Measurements from ENCODE around the gene CAMTA1.

The CAMTA1 gene

DNA sequence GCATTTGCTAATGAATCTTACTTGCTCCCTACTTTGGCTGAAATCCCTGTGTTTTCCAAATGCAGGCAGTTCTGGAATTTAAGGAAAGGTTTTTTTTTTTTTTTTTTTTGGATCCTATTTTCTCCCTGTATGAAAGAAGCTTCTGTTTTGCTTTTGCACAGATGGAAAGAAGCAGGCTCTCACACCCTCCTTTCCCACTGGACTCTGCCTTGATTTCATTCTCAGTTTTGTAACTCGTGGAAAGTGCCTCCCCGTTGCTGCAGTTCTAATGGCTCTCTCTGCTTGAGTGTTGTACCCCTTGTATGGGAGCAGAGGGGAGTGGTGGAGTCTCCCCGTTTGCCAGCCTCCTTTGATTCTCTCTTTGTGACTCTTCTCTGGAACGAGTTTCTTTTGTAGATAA, 291.9 kb downstream of the CAMTA1 start:
- DNase-seq (ENCODE audit: low spot score): no peak

- DNase-seq (ENCODE audit: low spot score): no peak
These were observed 292.7 kb downstream of the CAMTA1 start for GRCh38 chr1:7077970-7078369.

GRCh38 chr1:7079637-7080036, 294.4 kb downstream of the CAMTA1 start:
- no peak for DNase-seq (ENCODE audit: low spot score)

GRCh38 chr1:7084232-7084894, 299.1 kb downstream of the CAMTA1 start:
- DNase-seq (ENCODE audit: low spot score): no peak

- DNase-seq (ENCODE audit: low spot score): no peak
These were observed 300.3 kb downstream of the CAMTA1 start for GRCh38 chr1:7085521-7085920.

DNA sequence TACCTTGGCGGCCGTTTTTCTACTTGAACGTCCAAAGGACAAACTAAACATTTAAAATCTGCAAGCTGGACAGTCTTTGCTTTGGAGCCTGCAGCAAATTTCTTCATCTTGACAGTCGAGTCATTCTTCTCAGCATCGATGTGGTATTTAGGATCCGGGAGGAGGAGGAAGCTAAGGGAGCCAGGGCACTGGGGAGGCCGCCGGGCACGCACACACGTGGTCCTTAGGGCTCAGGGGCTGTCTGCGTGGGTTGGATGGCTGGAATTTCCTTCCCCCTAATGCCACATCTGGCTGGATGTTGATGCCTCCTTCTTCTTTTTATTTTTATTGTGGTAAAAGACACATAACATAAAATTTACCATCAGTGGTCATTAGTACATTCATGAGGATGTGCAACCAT, 300.9 kb downstream of the CAMTA1 start:
- DNase-seq (ENCODE audit: low spot score): no peak

DNA sequence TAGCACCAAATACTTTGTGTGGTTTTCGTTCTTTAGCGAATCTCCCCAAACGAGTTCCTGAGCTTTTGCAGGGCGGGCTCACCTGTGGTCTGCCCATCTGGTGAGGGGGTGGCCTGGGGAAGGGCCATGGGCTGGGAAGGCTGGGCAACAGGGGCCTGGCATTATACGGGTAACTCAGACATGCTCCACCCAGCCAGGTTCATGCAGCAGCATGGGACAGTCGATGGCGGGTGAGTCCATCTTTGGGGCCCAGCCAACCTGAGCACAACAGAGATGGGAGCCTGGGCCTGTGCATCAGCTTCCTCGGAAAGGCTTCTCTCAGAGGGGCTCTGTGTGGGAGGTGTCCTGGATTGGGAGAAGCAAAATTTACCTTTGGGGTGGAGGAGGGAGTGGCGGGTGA, 302.6 kb downstream of the CAMTA1 start:
- DNase-seq (ENCODE audit: low spot score): no peak

- no peak for DNase-seq (ENCODE audit: low spot score)
These were observed 304.2 kb downstream of the CAMTA1 start for GRCh38 chr1:7089497-7089896.

DNA sequence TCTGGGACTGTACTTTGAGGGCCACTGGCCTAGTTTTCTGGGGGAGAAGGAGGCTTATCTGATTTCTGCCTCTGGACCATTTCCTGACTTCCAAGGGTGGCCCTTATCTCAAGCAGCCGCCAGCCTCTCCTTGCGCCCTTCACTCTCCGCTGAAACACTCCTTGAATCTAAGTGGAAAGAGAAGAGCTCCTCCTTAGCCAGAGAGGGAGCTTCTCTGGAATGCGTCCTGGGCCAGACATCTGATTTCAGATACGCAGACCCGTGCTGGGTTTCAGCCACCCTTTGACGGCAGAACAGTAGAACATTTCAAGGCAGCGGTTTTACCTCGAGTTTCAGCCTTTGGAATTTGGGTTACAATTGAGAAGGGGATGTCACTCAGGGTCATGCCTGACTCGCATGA, 308.0 kb downstream of the CAMTA1 start:
- DNase-seq (ENCODE audit: low spot score): no peak

DNA sequence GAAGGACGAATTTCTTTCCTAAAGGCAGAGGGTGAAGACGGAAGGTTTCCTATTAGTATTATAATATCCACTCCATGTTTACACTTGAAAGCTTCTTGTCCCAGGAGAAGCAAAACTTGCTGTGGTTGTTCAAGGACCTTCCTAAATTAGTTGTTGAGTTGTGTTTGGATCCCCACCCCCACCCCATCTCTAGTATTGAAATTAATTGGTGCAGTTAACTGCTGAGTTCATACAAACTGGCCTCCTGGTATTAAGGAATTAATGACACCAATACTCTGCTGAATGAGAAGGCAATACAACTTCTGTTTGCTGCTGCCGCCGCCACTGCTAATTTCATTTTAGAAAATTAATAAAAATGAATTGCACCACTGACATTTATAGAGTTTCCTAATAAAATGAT, 308.8 kb downstream of the CAMTA1 start:
- DNase-seq (ENCODE audit: low spot score): no peak

- no peak for DNase-seq (ENCODE audit: low spot score)
These were observed 309.3 kb downstream of the CAMTA1 start for GRCh38 chr1:7094509-7094908.

DNA sequence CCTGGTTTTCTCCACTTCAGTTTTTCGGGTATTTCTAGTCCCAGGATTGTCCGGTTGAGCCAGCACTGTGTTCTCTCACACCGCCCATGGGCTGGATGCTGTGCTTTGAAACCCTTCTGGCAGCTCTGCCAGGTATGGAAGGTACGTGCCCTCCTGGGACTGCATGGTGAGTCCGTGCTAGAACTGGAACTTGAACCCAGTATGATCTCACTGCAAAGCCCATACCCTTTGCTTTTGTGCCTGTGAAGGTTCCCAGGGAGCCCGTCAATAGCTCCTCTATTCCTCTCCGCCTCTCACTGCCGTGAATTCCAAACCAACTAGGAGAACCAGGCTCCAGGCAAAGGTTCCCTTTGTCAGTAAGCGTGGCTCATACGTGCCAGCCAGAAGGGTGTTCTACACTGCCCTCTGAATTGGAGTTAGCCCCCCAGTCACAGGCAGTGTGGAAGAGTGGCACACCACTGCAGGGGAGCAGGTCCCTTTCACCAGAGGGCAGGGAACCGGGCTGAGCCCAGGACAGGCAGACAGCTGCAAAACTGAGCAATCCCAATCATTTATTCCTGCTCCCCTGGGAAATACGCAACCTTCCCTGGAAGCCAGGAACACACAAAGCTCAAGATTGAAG, 310.2 kb downstream of the CAMTA1 start:
- no peak for DNase-seq (ENCODE audit: low spot score)

- no peak for DNase-seq (ENCODE audit: low spot score)
These were observed 312.8 kb downstream of the CAMTA1 start for GRCh38 chr1:7097938-7098592.

DNA sequence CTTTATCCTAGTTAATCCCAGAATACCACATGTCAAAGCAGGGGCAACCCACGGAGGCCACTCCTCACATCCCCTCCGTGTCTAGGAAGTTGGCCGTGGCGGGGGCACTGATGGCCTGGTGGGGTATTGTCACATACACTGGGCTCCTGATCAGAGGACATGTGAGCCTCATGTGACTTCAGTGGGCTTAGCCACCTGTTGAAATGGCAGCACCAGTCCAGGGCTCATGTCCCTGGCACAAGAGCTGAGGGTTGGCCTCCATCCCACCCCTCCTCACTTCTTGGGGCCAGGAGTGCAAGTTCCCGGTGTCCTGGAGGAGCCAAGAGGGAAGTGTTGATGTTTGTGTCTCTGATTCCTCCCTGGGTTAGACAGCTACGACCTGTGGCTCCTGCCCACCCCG, 313.4 kb downstream of the CAMTA1 start:
- no peak for DNase-seq (ENCODE audit: low spot score)

- no peak for DNase-seq (ENCODE audit: low spot score)
These were observed 315.2 kb downstream of the CAMTA1 start for GRCh38 chr1:7100479-7100878.

GRCh38 chr1:7101187-7101586, 315.9 kb downstream of the CAMTA1 start:
- peak; percentile 14 for DNase-seq (ENCODE audit: low spot score)

GRCh38 chr1:7103361-7103782, 318.1 kb downstream of the CAMTA1 start:
- no peak for DNase-seq (ENCODE audit: low spot score)

DNA sequence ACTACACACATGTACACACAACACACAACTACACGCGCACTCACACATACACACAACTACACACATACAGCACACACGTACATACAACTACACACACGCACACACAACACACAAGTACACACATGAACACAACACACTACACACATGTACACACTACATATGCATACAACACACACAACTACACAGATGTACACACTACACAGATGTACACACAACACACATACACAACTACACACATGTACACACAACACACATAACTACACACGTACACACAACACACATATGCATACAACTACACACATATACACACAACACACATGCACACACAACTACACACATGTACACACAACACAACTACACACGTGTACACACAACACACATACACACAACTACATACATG, 318.6 kb downstream of the CAMTA1 start:
- no peak for DNase-seq (ENCODE audit: low spot score)

DNA sequence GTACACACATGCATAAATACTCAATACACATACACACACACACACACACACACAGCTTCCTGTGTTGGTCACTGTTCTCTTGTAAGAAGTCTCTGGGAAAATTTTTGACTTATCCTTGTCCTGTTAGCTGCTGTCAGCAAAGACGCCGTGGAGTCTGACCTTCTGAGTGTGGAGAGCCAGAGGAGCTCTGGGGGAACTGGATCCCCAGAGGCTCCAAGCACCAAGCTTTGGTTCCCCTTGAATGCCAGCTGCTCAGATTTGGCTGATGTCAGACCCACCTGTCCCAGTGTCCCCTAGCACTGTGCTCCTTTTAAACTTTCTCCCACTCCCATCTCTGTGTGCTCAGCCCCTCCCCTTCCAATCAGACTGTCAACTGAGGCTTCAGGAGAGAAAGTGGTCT, 319.1 kb downstream of the CAMTA1 start:
- no peak for DNase-seq (ENCODE audit: low spot score)

DNA sequence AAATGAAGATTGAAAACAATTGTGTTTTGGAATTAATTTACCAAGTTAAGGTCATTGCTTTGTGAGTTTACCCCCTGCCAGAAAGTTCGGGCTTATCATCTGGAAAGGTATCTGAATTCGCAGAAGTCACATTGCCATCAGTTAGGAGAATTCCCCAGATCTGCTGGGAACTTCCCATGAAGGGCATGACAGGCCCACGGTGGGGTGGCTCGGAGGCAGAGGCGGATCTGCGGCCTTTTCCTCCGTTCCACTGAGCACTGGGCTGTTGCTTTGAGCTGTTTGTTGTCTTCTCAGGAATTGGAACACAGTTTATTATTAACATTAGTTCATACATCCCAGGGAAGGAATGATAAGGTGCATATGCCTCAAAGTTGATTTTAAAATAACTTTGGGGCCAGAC, 320.0 kb downstream of the CAMTA1 start:
- no peak for DNase-seq (ENCODE audit: low spot score)

- DNase-seq (ENCODE audit: low spot score): no peak
These were observed 321.3 kb downstream of the CAMTA1 start for GRCh38 chr1:7106442-7107108.

DNA sequence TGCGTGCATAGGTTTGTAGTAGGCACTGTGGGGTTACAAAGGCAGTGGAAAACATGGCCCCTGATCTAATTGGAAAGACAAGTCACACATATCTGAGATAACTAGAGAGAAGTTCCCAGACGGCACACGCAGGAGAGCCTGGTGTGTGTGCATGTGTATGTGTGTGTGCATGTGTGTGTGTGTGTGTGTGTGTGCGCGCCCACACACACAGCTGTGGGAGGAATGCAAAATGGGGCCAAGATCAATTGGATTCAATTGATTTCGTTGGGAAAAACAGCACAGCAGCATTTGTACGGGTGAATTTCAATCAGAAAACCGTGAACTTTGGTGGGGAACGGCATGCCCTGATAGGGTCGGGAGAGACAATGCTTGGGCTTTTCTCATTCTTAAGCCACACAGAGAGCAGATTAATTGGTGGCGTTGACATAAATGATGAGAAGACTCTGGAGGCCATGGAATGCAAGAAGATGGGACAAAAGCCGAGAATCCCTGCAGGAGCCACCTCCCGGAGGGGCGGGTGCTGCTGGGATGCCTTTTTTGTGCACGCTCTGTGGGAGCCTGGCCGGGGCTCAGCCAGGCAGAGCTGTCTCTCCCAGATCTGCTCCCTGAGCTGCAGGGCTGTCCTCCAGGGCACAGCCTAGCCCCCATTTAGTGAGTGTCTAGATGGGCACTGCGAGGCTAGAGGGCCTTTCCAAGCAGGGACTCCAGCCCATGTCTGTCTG, 322.0 kb downstream of the CAMTA1 start:
- no peak for DNase-seq (ENCODE audit: low spot score)

Measured in COLO829 (cell line).